HepG2 (cell line): Measurements from ENCODE around the gene GALNT15. TPM values are rescaled to one million over a fixed set of nuclear protein-coding genes. Genes with fewer than 3 reads are reported as not detected.
A peak's percentile ranks its signal among the peaks of the same experiment; 100 is the strongest.

Source experiments
- ASH2L ChIP-seq: fragments of 300-600, 200-600 bp; sonication (generic); IDR thresholded peaks from 2 replicates; pipeline ENCODE4 v1.7.0; 2017; ENCODE audit warnings: low read depth, mild to moderate bottlenecking, moderate library complexity, mixed read lengths, low read length; ENCODE audit not compliant: insufficient read length
- EHMT2 ChIP-seq: fragments of 200-600 bp; sonication (generic); IDR thresholded peaks from 2 replicates; pipeline ENCODE4 v1.7.0; 2017; ENCODE audit warnings: antibody characterized with exemption, low read depth, low read length, borderline replicate concordance
- HNF4A ChIP-seq: sonication (generic); formaldehyde crosslinking; IDR thresholded peaks from 2 replicates; pipeline ENCODE4 v1.4.0; 2020; ENCODE audit warnings: missing genetic modification reagents
- HNF4G ChIP-seq, 2 experiments: sonication (generic) in 1 of 2; formaldehyde crosslinking in 1 of 2; IDR thresholded peaks; 2 replicates each; pipeline versions ENCODE4 v1.4.0 to v1.6.1; 2011 to 2020; ENCODE audit warnings: borderline replicate concordance in 2 of 2, low read depth in 2 of 2, mild to moderate bottlenecking in 2 of 2, low read length in 1 of 2, missing genetic modification reagents in 1 of 2, moderate library complexity in 1 of 2
- JUN ChIP-seq: sonication (generic); formaldehyde crosslinking; IDR thresholded peaks from 2 replicates; pipeline ENCODE4 v1.4.0; 2020; ENCODE audit warnings: mild to moderate bottlenecking, missing genetic modification reagents
- KMT2B ChIP-seq: IDR thresholded peaks from 2 replicates; pipeline ENCODE4 v1.6.1; 2016; ENCODE audit warnings: missing genetic modification reagents, missing compliant biosample characterization
- LCORL ChIP-seq, 2 experiments: fragments of 450-650 bp in 1 of 2; sonication (generic) in 1 of 2; formaldehyde crosslinking in 1 of 2; IDR thresholded peaks; 2 replicates each; pipeline versions ENCODE4 v1.5.0 to v1.6.1; 2017 to 2020; ENCODE audit warnings: antibody characterized with exemption in 1 of 2, missing genetic modification reagents in 1 of 2
- MED1 ChIP-seq: sonication (generic); formaldehyde crosslinking; IDR thresholded peaks from 2 replicates; pipeline ENCODE4 v1.4.0; 2020; ENCODE audit warnings: missing genetic modification reagents
- MXI1 ChIP-seq: IDR thresholded peaks from 3 replicates; pipeline ENCODE4 v1.6.1; 2012; ENCODE audit warnings: low read depth, low read length, inconsistent platforms, borderline replicate concordance
- SIX4 ChIP-seq: sonication (generic); formaldehyde crosslinking; IDR thresholded peaks from 2 replicates; pipeline ENCODE4 v1.4.0; 2020; ENCODE audit warnings: missing genetic modification reagents
- SOX6 ChIP-seq, 2 experiments: fragments of 450-650 bp in 1 of 2; sonication (generic) in 1 of 2; formaldehyde crosslinking in 1 of 2; IDR thresholded peaks; 2 replicates each; pipeline versions ENCODE4 v1.4.0 to v1.6.1; 2017 to 2020; ENCODE audit warnings: antibody characterized with exemption in 1 of 2, mild to moderate bottlenecking in 1 of 2, missing genetic modification reagents in 1 of 2
- ZNF670 ChIP-seq: sonication (generic); formaldehyde crosslinking; IDR thresholded peaks from 2 replicates; pipeline ENCODE4 v1.8.0; 2022; ENCODE audit warnings: mild to moderate bottlenecking, missing genetic modification reagents, borderline replicate concordance
- ZSCAN30 ChIP-seq: sonication (generic); formaldehyde crosslinking; IDR thresholded peaks from 2 replicates; pipeline ENCODE4 v1.5.0; 2020; ENCODE audit warnings: mild to moderate bottlenecking, missing genetic modification reagents
- ZUFSP ChIP-seq: sonication (generic); formaldehyde crosslinking; IDR thresholded peaks from 2 replicates; pipeline ENCODE4 v1.9.0; 2021; ENCODE audit warnings: missing genetic modification reagents, mild to moderate bottlenecking, borderline replicate concordance
- polyA plus RNA-seq, 8 experiments: library from polyadenylated mRNA; depleted of rRNA in 3 of 8; stranded (reverse) in 7 of 8; unstranded in 1 of 8; fragments of >200 nt; fragmentation: Illumina TruSeq in 4 of 8; extraction: Trizol in 4 of 8; gene quantifications; 2 replicates each; pipeline versions ENCODE4 v1.2.1 to v1.2.3, GENCODE V29; 2011 to 2016; ENCODE audit warnings: low read depth in 4 of 8, missing spikeins in 1 of 8, mixed read lengths in 1 of 8; ENCODE audit not compliant: insufficient read depth in 1 of 8
- total RNA-seq, 5 experiments: library from RNA; depleted of rRNA; stranded (reverse); fragments of >200 nt; fragmentation: Illumina TruSeq; extraction: Trizol; gene quantifications; 2 replicates each; pipeline ENCODE4 v1.2.3, GENCODE V29; 2016; ENCODE audit warnings: low read depth in 1 of 5
- TF ChIP-seq, protein P1 (sequence below): IDR thresholded peaks from 2 replicates; pipeline ENCODE4 v1.4.0; 2020; ENCODE audit warnings: mild to moderate bottlenecking, missing genetic modification reagents
- TF ChIP-seq, protein P2 (sequence below): sonication (generic); formaldehyde crosslinking; IDR thresholded peaks from 2 replicates; pipeline ENCODE4 v1.5.0; 2020; ENCODE audit warnings: missing genetic modification reagents
- TF ChIP-seq, protein P3 (sequence below): sonication (generic); formaldehyde crosslinking; IDR thresholded peaks from 2 replicates; pipeline ENCODE4 v1.4.0; 2020; ENCODE audit warnings: mild to moderate bottlenecking, missing genetic modification reagents
- TF ChIP-seq, protein P4 (sequence below): sonication (generic); formaldehyde crosslinking; conservative IDR thresholded peaks from 2 replicates; pipeline ENCODE4 v1.4.0; 2020; ENCODE audit warnings: mild to moderate bottlenecking, missing genetic modification reagents, moderate library complexity

Gene GALNT15
- total and polyA plus RNA-seq, 2 of the 13 experiments (the other 11 are each of a cell fraction or from before 2014, with no cell fraction given), result 0.02 to 0.04 TPM

DNA sequence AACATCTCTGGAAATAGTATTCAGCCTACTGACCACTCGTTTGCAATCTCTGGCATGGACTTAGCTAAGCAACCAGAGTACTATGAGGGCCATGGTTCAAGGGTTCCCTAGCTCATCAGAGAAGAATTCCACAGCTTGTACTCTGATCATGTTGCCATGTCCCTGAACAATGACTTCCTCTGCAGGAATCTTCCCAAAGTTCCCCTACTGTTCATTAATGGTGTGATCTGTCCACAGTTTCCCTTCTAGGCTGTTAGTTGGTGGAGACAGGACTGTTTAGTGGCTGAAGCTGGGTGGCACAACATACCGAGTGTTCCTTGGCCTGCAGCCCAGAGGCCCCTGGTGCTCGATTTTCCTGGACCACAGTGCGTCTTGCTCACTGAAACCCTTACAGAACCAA is 44.4 kb upstream of the GALNT15 start (continued):
- TF ChIP-seq JUN (CRISPR knock-in tag) (0 out of 2 replicates have a peak, but pooled peaks have one; percentile 44), KMT2B (CRISPR knock-in tag) (no peak), MED1 (CRISPR knock-in tag) (peak; percentile 38; the same call in 1 of the 2 replicates), ZNF670 (CRISPR knock-in tag) (no peak), ASH2L (peak; percentile 27), HNF4A (CRISPR knock-in tag) (peak; percentile 49), SOX6 (IDR thresholded peaks at IDR 0.05) (no peak), SOX6 (CRISPR knock-in tag; IDR thresholded peaks at IDR 0.05) (peak; percentile 33; the same call in 1 of the 2 replicates), SIX4 (CRISPR knock-in tag) (no peak), EHMT2 (0 out of 2 replicates have a peak, but pooled peaks have one; percentile 61), LCORL (IDR thresholded peaks at IDR 0.05) (no peak), LCORL (CRISPR knock-in tag; IDR thresholded peaks at IDR 0.05) (0 out of 2 replicates have a peak, but pooled peaks have one; percentile 44), MXI1 (no peak), ZUFSP (CRISPR knock-in tag) (no peak), ZSCAN30 (CRISPR knock-in tag) (no peak), HNF4G (IDR thresholded peaks at IDR 0.05; ENCODE audit: borderline replicate concordance, low read depth, low read length) (0 out of 2 replicates have a peak, but pooled peaks have one; percentile 12), HNF4G (CRISPR knock-in tag; IDR thresholded peaks at IDR 0.05; ENCODE audit: borderline replicate concordance, low read depth) (no peak)
- TF ChIP-seq, protein P1, sequence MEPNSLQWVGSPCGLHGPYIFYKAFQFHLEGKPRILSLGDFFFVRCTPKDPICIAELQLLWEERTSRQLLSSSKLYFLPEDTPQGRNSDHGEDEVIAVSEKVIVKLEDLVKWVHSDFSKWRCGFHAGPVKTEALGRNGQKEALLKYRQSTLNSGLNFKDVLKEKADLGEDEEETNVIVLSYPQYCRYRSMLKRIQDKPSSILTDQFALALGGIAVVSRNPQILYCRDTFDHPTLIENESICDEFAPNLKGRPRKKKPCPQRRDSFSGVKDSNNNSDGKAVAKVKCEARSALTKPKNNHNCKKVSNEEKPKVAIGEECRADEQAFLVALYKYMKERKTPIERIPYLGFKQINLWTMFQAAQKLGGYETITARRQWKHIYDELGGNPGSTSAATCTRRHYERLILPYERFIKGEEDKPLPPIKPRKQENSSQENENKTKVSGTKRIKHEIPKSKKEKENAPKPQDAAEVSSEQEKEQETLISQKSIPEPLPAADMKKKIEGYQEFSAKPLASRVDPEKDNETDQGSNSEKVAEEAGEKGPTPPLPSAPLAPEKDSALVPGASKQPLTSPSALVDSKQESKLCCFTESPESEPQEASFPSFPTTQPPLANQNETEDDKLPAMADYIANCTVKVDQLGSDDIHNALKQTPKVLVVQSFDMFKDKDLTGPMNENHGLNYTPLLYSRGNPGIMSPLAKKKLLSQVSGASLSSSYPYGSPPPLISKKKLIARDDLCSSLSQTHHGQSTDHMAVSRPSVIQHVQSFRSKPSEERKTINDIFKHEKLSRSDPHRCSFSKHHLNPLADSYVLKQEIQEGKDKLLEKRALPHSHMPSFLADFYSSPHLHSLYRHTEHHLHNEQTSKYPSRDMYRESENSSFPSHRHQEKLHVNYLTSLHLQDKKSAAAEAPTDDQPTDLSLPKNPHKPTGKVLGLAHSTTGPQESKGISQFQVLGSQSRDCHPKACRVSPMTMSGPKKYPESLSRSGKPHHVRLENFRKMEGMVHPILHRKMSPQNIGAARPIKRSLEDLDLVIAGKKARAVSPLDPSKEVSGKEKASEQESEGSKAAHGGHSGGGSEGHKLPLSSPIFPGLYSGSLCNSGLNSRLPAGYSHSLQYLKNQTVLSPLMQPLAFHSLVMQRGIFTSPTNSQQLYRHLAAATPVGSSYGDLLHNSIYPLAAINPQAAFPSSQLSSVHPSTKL, result 0 out of 2 replicates have a peak, but pooled peaks have one; percentile 8
- TF ChIP-seq, protein P2, sequence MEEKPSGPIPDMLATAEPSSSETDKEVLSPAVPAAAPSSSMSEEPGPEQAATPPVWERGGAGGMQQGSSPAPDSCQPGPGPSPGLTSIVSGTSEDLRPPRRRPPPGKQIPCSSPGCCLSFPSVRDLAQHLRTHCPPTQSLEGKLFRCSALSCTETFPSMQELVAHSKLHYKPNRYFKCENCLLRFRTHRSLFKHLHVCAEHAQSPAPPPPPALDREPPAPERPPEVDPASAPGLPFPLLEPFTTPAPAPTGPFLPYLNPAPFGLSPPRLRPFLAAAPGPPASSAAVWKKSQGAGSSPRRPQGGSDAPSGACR (CRISPR knock-in tag), result 0 out of 2 replicates have a peak, but pooled peaks have one; percentile 25
- TF ChIP-seq, protein P3, sequence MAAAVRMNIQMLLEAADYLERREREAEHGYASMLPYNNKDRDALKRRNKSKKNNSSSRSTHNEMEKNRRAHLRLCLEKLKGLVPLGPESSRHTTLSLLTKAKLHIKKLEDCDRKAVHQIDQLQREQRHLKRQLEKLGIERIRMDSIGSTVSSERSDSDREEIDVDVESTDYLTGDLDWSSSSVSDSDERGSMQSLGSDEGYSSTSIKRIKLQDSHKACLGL (CRISPR knock-in tag), result no peak
- TF ChIP-seq, protein P4, sequence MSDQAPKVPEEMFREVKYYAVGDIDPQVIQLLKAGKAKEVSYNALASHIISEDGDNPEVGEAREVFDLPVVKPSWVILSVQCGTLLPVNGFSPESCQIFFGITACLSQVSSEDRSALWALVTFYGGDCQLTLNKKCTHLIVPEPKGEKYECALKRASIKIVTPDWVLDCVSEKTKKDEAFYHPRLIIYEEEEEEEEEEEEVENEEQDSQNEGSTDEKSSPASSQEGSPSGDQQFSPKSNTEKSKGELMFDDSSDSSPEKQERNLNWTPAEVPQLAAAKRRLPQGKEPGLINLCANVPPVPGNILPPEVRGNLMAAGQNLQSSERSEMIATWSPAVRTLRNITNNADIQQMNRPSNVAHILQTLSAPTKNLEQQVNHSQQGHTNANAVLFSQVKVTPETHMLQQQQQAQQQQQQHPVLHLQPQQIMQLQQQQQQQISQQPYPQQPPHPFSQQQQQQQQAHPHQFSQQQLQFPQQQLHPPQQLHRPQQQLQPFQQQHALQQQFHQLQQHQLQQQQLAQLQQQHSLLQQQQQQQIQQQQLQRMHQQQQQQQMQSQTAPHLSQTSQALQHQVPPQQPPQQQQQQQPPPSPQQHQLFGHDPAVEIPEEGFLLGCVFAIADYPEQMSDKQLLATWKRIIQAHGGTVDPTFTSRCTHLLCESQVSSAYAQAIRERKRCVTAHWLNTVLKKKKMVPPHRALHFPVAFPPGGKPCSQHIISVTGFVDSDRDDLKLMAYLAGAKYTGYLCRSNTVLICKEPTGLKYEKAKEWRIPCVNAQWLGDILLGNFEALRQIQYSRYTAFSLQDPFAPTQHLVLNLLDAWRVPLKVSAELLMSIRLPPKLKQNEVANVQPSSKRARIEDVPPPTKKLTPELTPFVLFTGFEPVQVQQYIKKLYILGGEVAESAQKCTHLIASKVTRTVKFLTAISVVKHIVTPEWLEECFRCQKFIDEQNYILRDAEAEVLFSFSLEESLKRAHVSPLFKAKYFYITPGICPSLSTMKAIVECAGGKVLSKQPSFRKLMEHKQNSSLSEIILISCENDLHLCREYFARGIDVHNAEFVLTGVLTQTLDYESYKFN (CRISPR knock-in tag), result 0 out of 2 replicates have a peak, but pooled peaks have one; percentile 20
